Measurements from ENCODE around the gene FGB.

DNA sequence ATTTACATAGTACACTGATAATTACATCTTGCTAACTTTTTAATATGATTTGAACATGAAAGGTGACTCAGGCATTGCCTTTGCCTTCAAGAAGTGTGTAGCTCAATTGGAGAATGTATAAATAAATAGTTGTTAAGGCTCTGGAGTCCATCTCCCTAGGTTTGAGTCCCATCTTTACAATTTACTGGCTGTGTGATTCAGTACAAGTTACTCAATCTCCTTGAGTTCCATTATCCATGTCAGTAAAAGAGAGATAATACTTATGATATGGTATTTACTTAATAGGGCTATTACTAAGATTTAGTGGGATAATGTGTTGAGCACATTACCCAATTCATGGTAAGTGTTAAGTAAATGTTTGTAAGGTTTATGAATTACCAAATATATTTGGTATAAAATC, 51.5 kb downstream of the FGB start:
- TF ChIP-seq, protein P1, sequence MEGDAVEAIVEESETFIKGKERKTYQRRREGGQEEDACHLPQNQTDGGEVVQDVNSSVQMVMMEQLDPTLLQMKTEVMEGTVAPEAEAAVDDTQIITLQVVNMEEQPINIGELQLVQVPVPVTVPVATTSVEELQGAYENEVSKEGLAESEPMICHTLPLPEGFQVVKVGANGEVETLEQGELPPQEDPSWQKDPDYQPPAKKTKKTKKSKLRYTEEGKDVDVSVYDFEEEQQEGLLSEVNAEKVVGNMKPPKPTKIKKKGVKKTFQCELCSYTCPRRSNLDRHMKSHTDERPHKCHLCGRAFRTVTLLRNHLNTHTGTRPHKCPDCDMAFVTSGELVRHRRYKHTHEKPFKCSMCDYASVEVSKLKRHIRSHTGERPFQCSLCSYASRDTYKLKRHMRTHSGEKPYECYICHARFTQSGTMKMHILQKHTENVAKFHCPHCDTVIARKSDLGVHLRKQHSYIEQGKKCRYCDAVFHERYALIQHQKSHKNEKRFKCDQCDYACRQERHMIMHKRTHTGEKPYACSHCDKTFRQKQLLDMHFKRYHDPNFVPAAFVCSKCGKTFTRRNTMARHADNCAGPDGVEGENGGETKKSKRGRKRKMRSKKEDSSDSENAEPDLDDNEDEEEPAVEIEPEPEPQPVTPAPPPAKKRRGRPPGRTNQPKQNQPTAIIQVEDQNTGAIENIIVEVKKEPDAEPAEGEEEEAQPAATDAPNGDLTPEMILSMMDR (IDR thresholded peaks at IDR 0.05), result no peak
- no peak for TF ChIP-seq POLR2A (IDR thresholded peaks at IDR 0.05)
- TF ChIP-seq EP300 (IDR thresholded peaks at IDR 0.05), result no peak
